ENCODE data around the gene F10.

F10 gene

DNA sequence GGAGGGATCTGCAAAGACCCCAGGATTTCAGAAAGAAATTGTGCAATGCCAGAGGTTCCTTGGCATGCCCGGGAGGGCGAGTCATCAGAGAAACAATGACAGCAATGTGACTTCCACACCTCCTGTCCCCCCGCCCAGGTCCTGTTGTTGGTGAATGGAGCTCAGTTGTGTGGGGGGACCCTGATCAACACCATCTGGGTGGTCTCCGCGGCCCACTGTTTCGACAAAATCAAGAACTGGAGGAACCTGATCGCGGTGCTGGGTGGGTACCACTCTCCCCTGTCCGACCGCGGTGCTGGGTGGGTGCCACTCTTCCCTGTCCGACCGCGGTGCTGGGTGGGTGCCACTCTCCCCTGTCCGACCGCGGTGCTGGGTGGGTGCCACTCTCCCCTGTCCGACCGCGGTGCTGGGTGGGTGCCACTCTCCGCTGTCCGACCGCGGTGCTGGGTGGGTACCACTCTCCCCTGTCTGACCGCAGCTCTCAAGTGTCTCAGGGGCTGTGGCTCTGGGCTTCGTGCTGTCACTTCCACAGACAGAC, 5.2 kb upstream of the F10 start:
- Histone ChIP-seq H3K79me2 (ENCODE audit: insufficient read depth, low read length) (no peaks in the 10 kb centered on the region), H4K20me1 (ENCODE audit: insufficient read depth, low read length, poor library complexity, severe bottlenecking) (no peaks in the 10 kb centered on the region), H3K4me1 (ENCODE audit: insufficient read depth, low read length, poor library complexity, severe bottlenecking) (peaks cover 4% of the 10 kb centered on the region), H3K4me3 (ENCODE audit: low read length, poor library complexity, severe bottlenecking) (no peak overlapping the region), H3K4me2 (ENCODE audit: low read depth, low read length, poor library complexity, severe bottlenecking) (no peak overlapping the region), H2AFZ (ENCODE audit: low read length) (no peak overlapping the region), H3K9me2 (replicated peaks; ENCODE audit: low read depth, low read length) (no peaks in the 10 kb centered on the region), H3F3A (ENCODE audit: low read depth) (no peaks in the 10 kb centered on the region), H3K36me3 (ENCODE audit: insufficient read depth, low read length) (no peaks in the 10 kb centered on the region), H3K9me3 (ENCODE audit: insufficient read depth, low read depth, low read length) (no peaks in the 10 kb centered on the region), H3K27me3 (ENCODE audit: insufficient read depth, low read length, poor library complexity, severe bottlenecking) (no peaks in the 10 kb centered on the region), H3K9ac (ENCODE audit: low read depth, low read length, poor library complexity, severe bottlenecking) (no peak overlapping the region)
- no peak for TF ChIP-seq EZH2phosphoT487 (IDR thresholded peaks at IDR 0.05; ENCODE audit: borderline replicate concordance)
- TF ChIP-seq, protein P1, sequence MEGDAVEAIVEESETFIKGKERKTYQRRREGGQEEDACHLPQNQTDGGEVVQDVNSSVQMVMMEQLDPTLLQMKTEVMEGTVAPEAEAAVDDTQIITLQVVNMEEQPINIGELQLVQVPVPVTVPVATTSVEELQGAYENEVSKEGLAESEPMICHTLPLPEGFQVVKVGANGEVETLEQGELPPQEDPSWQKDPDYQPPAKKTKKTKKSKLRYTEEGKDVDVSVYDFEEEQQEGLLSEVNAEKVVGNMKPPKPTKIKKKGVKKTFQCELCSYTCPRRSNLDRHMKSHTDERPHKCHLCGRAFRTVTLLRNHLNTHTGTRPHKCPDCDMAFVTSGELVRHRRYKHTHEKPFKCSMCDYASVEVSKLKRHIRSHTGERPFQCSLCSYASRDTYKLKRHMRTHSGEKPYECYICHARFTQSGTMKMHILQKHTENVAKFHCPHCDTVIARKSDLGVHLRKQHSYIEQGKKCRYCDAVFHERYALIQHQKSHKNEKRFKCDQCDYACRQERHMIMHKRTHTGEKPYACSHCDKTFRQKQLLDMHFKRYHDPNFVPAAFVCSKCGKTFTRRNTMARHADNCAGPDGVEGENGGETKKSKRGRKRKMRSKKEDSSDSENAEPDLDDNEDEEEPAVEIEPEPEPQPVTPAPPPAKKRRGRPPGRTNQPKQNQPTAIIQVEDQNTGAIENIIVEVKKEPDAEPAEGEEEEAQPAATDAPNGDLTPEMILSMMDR (conservative IDR thresholded peaks at IDR 0.05; ENCODE audit: low read length) = no peak

- H2AFZ ChIP-seq (ENCODE audit: low read length) = no peak overlapping the region
- H3K36me3 ChIP-seq (ENCODE audit: insufficient read depth, low read length) = no peaks in the 10 kb centered on the region
- H3K9me2 ChIP-seq (replicated peaks; ENCODE audit: low read depth, low read length) = no peaks in the 10 kb centered on the region
- no peaks in the 10 kb centered on the region for H3K79me2 ChIP-seq (ENCODE audit: insufficient read depth, low read length)
- H3K4me3 ChIP-seq (ENCODE audit: low read length, poor library complexity, severe bottlenecking) = no peak overlapping the region
- H3K4me2 ChIP-seq (ENCODE audit: low read depth, low read length, poor library complexity, severe bottlenecking) = no peak overlapping the region
- H3K9me3 ChIP-seq (ENCODE audit: insufficient read depth, low read depth, low read length) = no peaks in the 10 kb centered on the region
- H4K20me1 ChIP-seq (ENCODE audit: insufficient read depth, low read length, poor library complexity, severe bottlenecking) = no peaks in the 10 kb centered on the region
- H3K27me3 ChIP-seq (ENCODE audit: insufficient read depth, low read length, poor library complexity, severe bottlenecking) = no peaks in the 10 kb centered on the region
- TF ChIP-seq, protein P1 (conservative IDR thresholded peaks at IDR 0.05; ENCODE audit: low read length) = no peak
- TF ChIP-seq EZH2phosphoT487 (IDR thresholded peaks at IDR 0.05; ENCODE audit: borderline replicate concordance) = no peak
- H3K4me1 ChIP-seq (ENCODE audit: insufficient read depth, low read length, poor library complexity, severe bottlenecking) = peaks cover 4% of the 10 kb centered on the region
- H3K9ac ChIP-seq (ENCODE audit: low read depth, low read length, poor library complexity, severe bottlenecking) = no peak overlapping the region
- no peaks in the 10 kb centered on the region for H3F3A ChIP-seq (ENCODE audit: low read depth)
Measured at GRCh38 chr13:113117911-113118260, 4.7 kb upstream of the F10 start.

DNA sequence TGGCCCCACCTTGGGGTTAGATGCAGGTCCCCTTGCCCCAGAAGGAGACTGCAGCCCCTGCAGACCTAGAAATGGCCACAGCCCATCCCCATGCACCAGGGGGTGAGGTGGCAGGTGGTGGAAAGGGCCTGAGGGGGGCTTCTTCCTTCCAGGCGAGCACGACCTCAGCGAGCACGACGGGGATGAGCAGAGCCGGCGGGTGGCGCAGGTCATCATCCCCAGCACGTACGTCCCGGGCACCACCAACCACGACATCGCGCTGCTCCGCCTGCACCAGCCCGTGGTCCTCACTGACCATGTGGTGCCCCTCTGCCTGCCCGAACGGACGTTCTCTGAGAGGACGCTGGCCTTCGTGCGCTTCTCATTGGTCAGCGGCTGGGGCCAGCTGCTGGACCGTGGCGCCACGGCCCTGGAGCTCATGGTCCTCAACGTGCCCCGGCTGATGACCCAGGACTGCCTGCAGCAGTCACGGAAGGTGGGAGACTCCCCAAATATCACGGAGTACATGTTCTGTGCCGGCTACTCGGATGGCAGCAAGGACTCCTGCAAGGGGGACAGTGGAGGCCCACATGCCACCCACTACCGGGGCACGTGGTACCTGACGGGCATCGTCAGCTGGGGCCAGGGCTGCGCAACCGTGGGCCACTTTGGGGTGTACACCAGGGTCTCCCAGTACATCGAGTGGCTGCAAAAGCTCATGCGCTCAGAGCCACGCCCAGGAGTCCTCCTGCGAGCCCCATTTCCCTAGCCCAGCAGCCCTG, 4.2 kb upstream of the F10 start:
- Histone ChIP-seq H2AFZ (ENCODE audit: low read length) (no peak overlapping the region), H3K9ac (ENCODE audit: low read depth, low read length, poor library complexity, severe bottlenecking) (no peak overlapping the region), H3K79me2 (ENCODE audit: insufficient read depth, low read length) (no peaks in the 10 kb centered on the region), H3K4me2 (ENCODE audit: low read depth, low read length, poor library complexity, severe bottlenecking) (no peak overlapping the region), H3K4me1 (ENCODE audit: insufficient read depth, low read length, poor library complexity, severe bottlenecking) (peaks cover 3% of the 10 kb centered on the region), H3K36me3 (ENCODE audit: insufficient read depth, low read length) (no peaks in the 10 kb centered on the region), H3K9me2 (replicated peaks; ENCODE audit: low read depth, low read length) (no peaks in the 10 kb centered on the region), H3K27me3 (ENCODE audit: insufficient read depth, low read length, poor library complexity, severe bottlenecking) (no peaks in the 10 kb centered on the region), H3K9me3 (ENCODE audit: insufficient read depth, low read depth, low read length) (no peaks in the 10 kb centered on the region), H4K20me1 (ENCODE audit: insufficient read depth, low read length, poor library complexity, severe bottlenecking) (no peaks in the 10 kb centered on the region), H3K4me3 (ENCODE audit: low read length, poor library complexity, severe bottlenecking) (no peak overlapping the region), H3F3A (ENCODE audit: low read depth) (no peaks in the 10 kb centered on the region)
- TF ChIP-seq, protein P1 (conservative IDR thresholded peaks at IDR 0.05; ENCODE audit: low read length) = no peak
- no peak for TF ChIP-seq EZH2phosphoT487 (IDR thresholded peaks at IDR 0.05; ENCODE audit: borderline replicate concordance)
